Measurements from ENCODE around the gene PLD1.

Gene PLD1

DNA sequence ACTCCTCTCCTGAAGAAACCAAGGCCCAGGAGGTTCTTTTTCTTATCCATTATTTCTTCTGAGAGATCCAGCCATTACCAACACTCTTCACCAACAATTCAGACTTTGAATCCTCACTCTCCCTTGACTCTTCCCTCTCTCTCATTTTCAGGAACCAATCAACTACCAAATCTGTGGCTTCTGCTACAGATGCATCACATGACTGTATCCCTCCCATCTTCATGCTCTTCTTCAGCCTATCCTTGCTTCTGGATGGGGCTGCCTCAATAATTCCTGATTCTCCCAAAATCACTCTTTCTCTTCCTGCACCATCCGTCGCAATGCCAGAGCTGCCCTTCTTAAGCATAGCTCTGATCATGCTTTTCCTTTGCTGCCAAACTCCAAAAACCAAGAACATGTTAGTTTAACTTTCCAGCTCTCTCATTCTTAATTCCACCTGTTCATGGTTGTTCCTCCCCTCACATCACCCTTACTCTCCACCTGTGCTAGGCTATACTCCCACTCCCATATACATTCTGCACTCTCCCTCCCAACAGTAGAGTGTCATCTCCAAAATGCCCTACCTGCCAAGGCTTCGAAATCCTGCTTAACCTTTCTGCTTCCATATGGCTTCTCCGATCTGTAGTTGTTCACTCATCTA, 13.5 kb downstream of the PLD1 start:
- no peak for DNase-seq

DNA sequence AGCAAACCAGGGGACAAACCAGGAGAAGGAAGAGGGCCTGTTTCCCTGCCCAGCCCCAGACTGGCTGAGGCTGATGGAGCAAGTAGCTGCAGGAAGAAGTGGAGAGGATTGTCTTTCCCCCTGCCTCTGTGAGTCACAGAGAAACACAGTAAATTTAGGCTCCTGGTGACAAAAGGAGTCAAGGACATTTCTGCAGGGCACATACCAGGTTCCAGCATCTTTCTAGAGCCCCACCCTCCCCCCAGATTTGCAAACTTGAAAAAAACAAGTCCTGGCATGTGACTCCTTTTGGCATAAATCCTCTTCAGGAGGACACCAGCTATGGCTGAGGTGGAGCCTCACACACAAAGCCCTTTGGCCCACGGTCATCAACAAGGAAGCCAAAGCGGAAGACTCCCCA, 17.8 kb downstream of the PLD1 start:
- DNase-seq = no peak

DNA sequence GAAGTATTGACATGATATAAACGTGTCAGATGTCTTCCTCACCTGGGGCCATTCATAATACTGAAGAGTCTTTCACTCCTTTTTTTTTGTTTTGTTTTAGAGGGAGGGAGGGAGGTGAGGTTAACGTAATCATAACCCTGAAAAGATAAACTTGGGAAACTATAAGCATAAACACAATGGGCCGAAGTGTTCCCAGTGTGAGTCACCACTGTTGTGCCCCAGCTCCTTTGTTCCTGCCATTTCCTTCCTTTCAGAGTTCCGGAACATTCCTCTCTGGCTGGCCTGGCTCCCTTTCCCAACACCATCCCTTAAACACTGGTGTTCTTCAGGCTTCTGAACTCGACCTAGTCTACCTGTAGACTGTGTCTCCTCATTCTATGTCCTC, 18.6 kb downstream of the PLD1 start:
- no peak for DNase-seq

GRCh38 chr3:171790898-171791691, 19.2 kb downstream of the PLD1 start:
- no peak for DNase-seq

DNA sequence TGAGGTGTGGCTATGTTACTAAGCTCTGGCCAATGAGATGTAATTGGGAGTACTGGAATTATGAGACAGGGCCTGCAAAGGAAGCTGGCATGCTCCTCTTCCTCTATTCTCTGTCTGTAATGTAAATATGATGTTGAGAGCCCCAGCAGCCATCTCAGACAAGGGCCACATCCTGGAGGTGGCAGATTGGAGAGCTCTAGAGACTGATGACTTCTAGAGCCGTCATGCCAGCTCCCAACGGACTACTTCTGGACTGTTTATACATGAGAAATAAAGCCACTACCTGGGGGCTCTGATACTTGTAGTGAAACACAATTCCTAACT, 19.7 kb downstream of the PLD1 start:
- DNase-seq = no peak

- no peak for DNase-seq
Observed at GRCh38 chr3:171789759-171790505, 20.4 kb downstream of the PLD1 start.

DNA sequence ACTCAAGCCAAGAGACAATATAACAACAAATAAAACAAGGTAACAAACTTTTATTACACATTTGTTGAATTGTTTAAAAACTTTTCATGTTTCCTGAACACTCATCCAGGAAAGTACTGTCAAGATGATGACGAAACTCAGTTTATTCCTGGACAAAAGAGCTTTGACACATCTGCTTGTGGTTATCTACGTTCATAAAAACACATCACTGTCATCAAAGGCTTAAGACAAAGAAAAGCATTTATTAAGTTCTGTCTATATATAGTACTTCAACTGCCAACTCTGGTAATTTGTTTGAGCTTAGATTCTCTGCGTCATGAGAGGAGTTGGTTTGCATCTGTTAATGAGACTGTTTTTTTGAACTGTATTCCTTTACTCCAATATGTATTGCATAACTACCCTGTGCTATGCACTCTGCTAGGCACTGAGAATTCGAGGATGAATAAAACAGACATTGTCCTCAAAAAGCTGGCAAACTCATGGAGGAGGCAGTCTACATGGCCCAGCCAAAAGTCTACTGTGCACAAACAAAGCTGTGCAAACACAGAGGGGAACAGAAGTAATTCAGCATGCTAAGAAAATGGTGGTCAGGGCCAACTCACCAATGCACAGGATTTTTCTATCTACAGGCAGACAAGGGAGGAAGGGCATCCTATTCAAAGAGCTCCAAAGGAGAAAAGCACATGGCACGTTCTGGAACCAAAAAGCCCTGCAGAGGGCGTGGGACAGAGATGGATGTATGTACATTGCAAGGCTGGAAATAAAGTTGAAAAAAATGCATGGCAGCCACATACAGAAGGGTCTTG, 21.5 kb downstream of the PLD1 start:
- DNase-seq = no peak

DNA sequence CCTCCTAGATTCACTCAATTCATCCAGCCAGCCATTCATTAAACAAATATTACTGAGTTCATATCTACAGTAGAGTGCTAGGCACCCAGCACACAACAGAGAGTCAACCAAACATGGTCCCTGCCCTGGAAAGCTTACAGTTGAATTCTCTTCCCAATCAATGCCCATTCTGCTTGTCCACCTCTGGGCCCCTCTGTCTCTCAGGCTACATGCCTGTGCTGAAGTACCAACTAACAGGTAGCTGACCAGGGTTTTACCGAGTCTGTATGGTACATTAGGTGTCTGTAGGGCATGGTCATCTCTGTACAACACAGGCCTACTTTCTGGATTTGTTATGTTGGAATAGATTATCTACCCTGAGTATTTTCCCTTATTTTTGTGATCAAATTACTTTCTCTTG, 23.3 kb downstream of the PLD1 start:
- no peak for DNase-seq

- no peak for DNase-seq
Observed at GRCh38 chr3:171784937-171785336, 25.3 kb downstream of the PLD1 start.

- DNase-seq = no peak
Observed at GRCh38 chr3:171784387-171784786, 25.9 kb downstream of the PLD1 start.

DNA sequence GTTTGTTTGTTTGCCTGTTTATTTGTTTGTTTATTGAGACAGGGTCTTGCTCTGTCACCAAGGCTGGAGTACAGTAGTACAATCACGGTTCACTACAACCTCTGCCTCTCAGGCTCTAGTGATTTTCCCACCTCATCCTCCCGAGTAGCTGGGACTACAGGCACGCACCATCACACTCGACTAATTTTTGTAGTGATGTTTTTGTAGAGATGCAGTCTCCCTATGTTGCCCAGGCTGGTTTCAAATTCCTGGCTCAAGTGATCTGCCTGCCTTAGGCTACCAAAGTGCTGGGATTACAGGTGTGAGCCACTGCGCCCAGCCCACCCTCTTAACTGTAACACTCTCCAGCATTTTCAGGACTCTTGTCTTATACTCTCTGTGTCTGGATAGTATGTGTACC, 26.7 kb downstream of the PLD1 start:
- no peak for DNase-seq

DNA sequence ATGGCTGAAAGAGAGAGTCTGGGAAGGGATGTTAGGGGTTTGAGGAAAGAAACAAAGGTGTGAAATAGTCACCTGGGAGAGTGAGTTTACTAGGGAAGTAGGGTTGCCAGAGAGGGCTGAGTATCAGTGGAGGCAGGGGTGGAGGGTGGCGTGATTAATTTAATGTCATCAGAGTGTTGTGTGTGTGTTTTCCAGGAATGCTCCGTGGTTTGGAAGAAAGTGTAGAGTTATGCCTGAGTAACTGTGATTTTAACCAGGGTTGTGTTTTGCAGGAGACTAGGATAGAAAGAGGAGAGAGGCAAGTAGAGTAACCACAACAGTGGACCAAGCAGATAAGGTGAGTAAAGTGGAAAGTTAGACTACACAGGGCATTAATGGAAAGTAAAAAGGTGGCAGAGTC, 27.2 kb downstream of the PLD1 start:
- no peak for DNase-seq

DNA sequence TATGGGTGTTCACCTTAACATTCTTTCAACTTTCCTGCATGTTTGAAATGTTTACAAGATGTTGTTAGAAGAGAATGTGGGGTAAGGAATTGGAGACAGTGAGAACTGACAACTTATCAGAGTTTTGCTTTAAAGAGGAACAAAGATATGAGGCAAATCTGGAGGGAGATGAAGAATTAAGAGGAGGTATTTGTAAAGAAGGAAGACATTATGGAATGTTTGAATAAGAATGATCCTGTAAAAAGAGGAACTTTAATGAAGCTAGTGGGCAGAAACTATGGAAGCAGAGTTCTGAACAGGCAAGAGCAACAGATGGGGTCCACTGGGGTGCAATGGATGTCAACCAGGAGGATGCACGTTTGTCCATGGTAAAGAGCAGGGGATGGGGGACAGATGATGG, 27.7 kb downstream of the PLD1 start:
- no peak for DNase-seq

- no peak for DNase-seq
Observed at GRCh38 chr3:171781711-171782127, 28.6 kb downstream of the PLD1 start.

GRCh38 chr3:171778493-171778892, 31.8 kb downstream of the PLD1 start:
- DNase-seq = no peak

- DNase-seq = no peak
Observed at GRCh38 chr3:171777596-171777995, 32.7 kb downstream of the PLD1 start.

- DNase-seq = no peak
Observed at GRCh38 chr3:171776839-171777583, 33.3 kb downstream of the PLD1 start.

- DNase-seq = no peak
Observed at GRCh38 chr3:171776411-171776810, 33.9 kb downstream of the PLD1 start.

DNA sequence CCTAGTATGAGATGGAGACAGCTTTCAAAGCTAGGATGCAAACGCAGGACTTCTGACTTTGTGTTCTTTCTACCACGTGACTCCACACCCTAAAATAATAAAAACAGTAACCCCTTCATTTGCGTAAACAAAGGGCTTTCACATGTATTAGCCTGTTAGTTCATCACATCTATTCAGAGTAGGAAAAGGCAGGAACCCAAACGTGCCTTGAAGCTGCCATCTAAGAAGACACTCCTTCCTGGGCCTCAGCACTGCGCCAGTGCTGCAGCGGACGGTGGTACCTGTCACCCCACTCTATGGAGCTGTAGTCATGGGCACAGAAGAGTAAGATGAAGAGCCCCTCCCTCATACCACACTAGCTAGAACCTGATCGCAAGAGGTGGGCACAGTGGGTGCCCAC, 34.3 kb downstream of the PLD1 start:
- DNase-seq = no peak

DNA sequence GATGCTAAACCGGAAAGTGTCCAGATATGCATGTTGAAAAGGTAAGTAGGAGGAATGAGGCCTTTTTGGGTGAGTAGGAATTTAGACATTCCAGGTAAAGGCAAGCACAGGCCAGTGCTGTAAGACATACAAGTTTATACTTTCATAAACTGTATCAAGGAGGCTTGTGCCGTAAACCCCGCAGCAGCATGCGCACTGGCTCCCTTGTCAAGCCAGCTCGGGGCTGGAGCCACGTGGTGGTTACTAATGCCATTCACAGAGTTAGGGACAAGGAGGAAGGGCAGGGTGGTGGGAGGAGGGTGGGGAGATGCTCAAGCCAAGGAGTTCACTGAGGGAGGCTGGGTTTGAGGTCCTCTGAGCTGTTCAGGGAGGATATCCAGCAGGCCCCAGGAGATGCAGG, 35.8 kb downstream of the PLD1 start:
- no peak for DNase-seq

GRCh38 chr3:171772427-171773056, 37.7 kb downstream of the PLD1 start:
- DNase-seq = peak; percentile 31
